H1 (cell line): ENCODE measurements around the gene NXPH1. TPM values are rescaled to one million over a fixed set of nuclear protein-coding genes. Genes with fewer than 3 reads are reported as not detected.

Source experiments
- CHD2 ChIP-seq: IDR thresholded peaks from 2 replicates; pipeline ENCODE4 v1.6.1; 2012; ENCODE audit warnings: low read length, improper control_type of control experiment
- CHD7 ChIP-seq: fragments of 300-600 bp; sonication (generic); IDR thresholded peaks from 2 replicates; pipeline ENCODE4 v1.7.1; 2012; ENCODE audit warnings: low read length, moderate library complexity, mild to moderate bottlenecking, inconsistent platforms; ENCODE audit not compliant: insufficient replicate concordance
- CTCF ChIP-seq, 3 experiments: IDR thresholded peaks; 1 replicate in 2 of 3; 2 replicates in 1 of 3; pipeline versions ENCODE4 v1.5.1 to v1.6.1; 2011; ENCODE audit warnings: low read length in 3 of 3, mild to moderate bottlenecking in 3 of 3, inconsistent platforms in 2 of 3, low read depth in 1 of 3, moderate library complexity in 1 of 3; ENCODE audit not compliant: insufficient read depth in 1 of 3; ENCODE audit errors: control extremely low read depth in 1 of 3
- MAX ChIP-seq: IDR thresholded peaks from 2 replicates; pipeline ENCODE4 v1.6.1; 2012; ENCODE audit warnings: inconsistent platforms
- POLR2AphosphoS5 ChIP-seq: IDR thresholded peaks from 2 replicates; pipeline ENCODE4 v1.6.1; 2011; ENCODE audit warnings: low read depth, low read length
- SIN3A ChIP-seq, 2 experiments: IDR thresholded peaks in 1 of 2; conservative IDR thresholded peaks in 1 of 2; 2 replicates each; pipeline ENCODE4 v1.6.1; 2011 to 2012; ENCODE audit warnings: low read length in 2 of 2, improper control_type of control experiment in 1 of 2, low read depth in 1 of 2, mild to moderate bottlenecking in 1 of 2
- TAF1 ChIP-seq: IDR thresholded peaks from 2 replicates; pipeline ENCODE4 v1.6.1; 2011; ENCODE audit warnings: mild to moderate bottlenecking, low read depth, low read length
- TBP ChIP-seq: IDR thresholded peaks from 2 replicates; pipeline ENCODE4 v1.6.1; 2011; ENCODE audit warnings: low read depth, low read length, improper control_type of control experiment
- ZNF274 ChIP-seq: IDR thresholded peaks from 2 replicates; pipeline ENCODE4 v1.7.0; 2012; ENCODE audit warnings: low read length, borderline replicate concordance; ENCODE audit errors: extremely low read depth
- polyA plus RNA-seq, 7 experiments: library from polyadenylated mRNA; depleted of rRNA in 3 of 7; stranded (reverse) in 5 of 7; unstranded in 2 of 7; fragments of >200 nt in 5 of 7; fragments of 200-250 nt in 2 of 7; gene quantifications; 1 replicate in 5 of 7; 2 replicates in 1 of 7; 4 replicates in 1 of 7; pipeline versions ENCODE4 v1.2.1 to v1.2.3, GENCODE V29; 2011 to 2013; ENCODE audit warnings: missing spikeins in 2 of 7, mixed read lengths in 2 of 7
- total RNA-seq: library from RNA; stranded (reverse); fragmentation: NEBNext Ultra II Directional; extraction: Animal tissue kit (Norgen Biotek cat#: 25700); gene quantifications from 2 replicates; pipeline ENCODE4 v1.2.1, GENCODE V29; 2021

NXPH1 gene
- total and polyA plus RNA-seq, 2 of the 8 experiments (the other 6 are each of a cell fraction or from before 2014, with no cell fraction given): 0.14 to 1.0 TPM

DNA sequence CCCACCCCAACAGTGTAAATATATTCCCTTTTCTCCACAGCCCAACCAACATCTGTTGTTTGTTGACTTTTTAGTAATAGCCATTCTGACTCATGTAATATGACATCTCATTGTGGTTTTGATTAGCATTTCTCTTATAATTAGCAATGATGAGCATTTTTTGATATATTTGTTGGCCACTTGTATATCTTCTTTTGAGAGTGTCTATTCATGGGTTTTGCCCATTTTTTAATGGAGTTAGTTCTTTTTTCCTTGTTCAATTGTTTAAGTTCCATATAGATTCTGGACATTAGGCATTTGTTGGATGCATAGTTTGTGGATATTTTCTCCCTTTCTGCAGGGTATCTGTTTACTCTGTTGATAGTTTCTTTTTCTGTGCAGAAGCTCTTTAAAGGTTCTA is 340.1 kb downstream of the NXPH1 start (continued):
- TF ChIP-seq CHD7 (no peak), TBP (no peak), CTCF (IDR thresholded peaks at IDR 0.05; ENCODE audit: control extremely low read depth in 1 of 3, insufficient read depth in 1 of 3, low read depth in 1 of 3, low read length in 3 of 3) (no peak), POLR2AphosphoS5 (no peak), ZNF274 (no peak), MAX (no peak), CHD2 (no peak), SIN3A (conservative IDR thresholded peaks at IDR 0.05 in 1 of 2, IDR thresholded peaks at IDR 0.05 in 1 of 2; ENCODE audit: low read depth in 1 of 2, low read length in 2 of 2) (no peak), TAF1 (no peak)
